Duodenal mucosa (tissue), 2 donors: Measurements from ENCODE around the gene USP7.

ENCODE experiments used
- H3K27ac ChIP-seq: one replicate; pipeline ENCODE4 v1.7.0; 2013; ENCODE audit warnings: low read depth, low read length
- H3K27me3 ChIP-seq, 2 donors: one replicate each; pipeline ENCODE4 v1.7.0; 2013; ENCODE audit warnings: low read length in 2 of 2, control low read depth in 1 of 2; ENCODE audit not compliant: insufficient read depth in 2 of 2, control insufficient read depth in 1 of 2
- H3K36me3 ChIP-seq, 2 donors: one replicate each; pipeline ENCODE4 v1.7.0; 2013; ENCODE audit warnings: low read length in 2 of 2, control low read depth in 1 of 2; ENCODE audit not compliant: insufficient read depth in 2 of 2, control insufficient read depth in 1 of 2
- H3K4me1 ChIP-seq, 2 donors: one replicate each; pipeline ENCODE4 v1.7.0; 2013; ENCODE audit warnings: low read length in 2 of 2, control low read depth in 1 of 2; ENCODE audit not compliant: insufficient read depth in 2 of 2, control insufficient read depth in 1 of 2
- H3K4me3 ChIP-seq, 2 donors: one replicate each; pipeline ENCODE4 v1.7.0; 2013; ENCODE audit warnings: low read length in 2 of 2, low read depth in 1 of 2
- H3K9ac ChIP-seq, 2 donors: one replicate each; pipeline ENCODE4 v1.7.0; 2013; ENCODE audit warnings: low read length in 2 of 2, low read depth in 1 of 2
- H3K9me3 ChIP-seq, 2 donors: one replicate each; pipeline ENCODE4 v1.7.0; 2013; ENCODE audit warnings: low read length in 2 of 2, control low read depth in 1 of 2; ENCODE audit not compliant: control insufficient read depth in 1 of 2

USP7 gene

GRCh38 chr16:8893426-8893825 is 70.3 kb downstream of the USP7 start:
- Histone ChIP-seq H3K9ac (no peak overlapping the region), H3K27ac (no peak overlapping the region), H3K36me3 (peaks cover 67 to 89% of the 10 kb centered on the region in 2 donors), H3K27me3 (no peaks in the 10 kb centered on the region), H3K9me3 (no peaks in the 10 kb centered on the region), H3K4me1 (peaks cover 6 to 8% of the 10 kb centered on the region in 2 donors), H3K4me3 (no peak overlapping the region)

- H3K27ac ChIP-seq = no peak overlapping the region
- peaks cover 6 to 8% of the 10 kb centered on the region in 2 donors for H3K4me1 ChIP-seq
- no peaks in the 10 kb centered on the region for H3K9me3 ChIP-seq
- H3K36me3 ChIP-seq = peaks cover 61 to 83% of the 10 kb centered on the region in 2 donors
- no peak overlapping the region for H3K4me3 ChIP-seq
- no peaks in the 10 kb centered on the region for H3K27me3 ChIP-seq
- H3K9ac ChIP-seq = no peak overlapping the region
These were observed 71.6 kb downstream of the USP7 start for GRCh38 chr16:8892101-8892575.

GRCh38 chr16:8890549-8890921 is 73.2 kb downstream of the USP7 start:
- Histone ChIP-seq H3K4me3 (no peak overlapping the region), H3K27me3 (no peaks in the 10 kb centered on the region), H3K36me3 (peaks cover 51 to 68% of the 10 kb centered on the region in 2 donors), H3K9ac (no peak overlapping the region), H3K9me3 (no peaks in the 10 kb centered on the region), H3K27ac (no peak overlapping the region), H3K4me1 (peaks cover 18 to 20% of the 10 kb centered on the region in 2 donors)

- Histone ChIP-seq H3K27me3 (no peaks in the 10 kb centered on the region), H3K9me3 (no peaks in the 10 kb centered on the region), H3K27ac (no peak overlapping the region), H3K4me3 (no peak overlapping the region), H3K36me3 (peaks cover 46 to 63% of the 10 kb centered on the region in 2 donors), H3K4me1 (peaks cover 23 to 25% of the 10 kb centered on the region in 2 donors), H3K9ac (no peak overlapping the region)
These were observed 73.7 kb downstream of the USP7 start for GRCh38 chr16:8889893-8890548.

GRCh38 chr16:8888951-8889892 is 74.5 kb downstream of the USP7 start:
- Histone ChIP-seq H3K9me3 (no peaks in the 10 kb centered on the region), H3K36me3 (peaks cover 38 to 55% of the 10 kb centered on the region in 2 donors), H3K4me3 (no peak overlapping the region), H3K27me3 (no peaks in the 10 kb centered on the region), H3K4me1 (peaks cover 26 to 33% of the 10 kb centered on the region in 2 donors), H3K9ac (no peak overlapping the region), H3K27ac (no peak overlapping the region)

- Histone ChIP-seq H3K9me3 (no peaks in the 10 kb centered on the region), H3K9ac (no peak overlapping the region), H3K27ac (no peak overlapping the region), H3K36me3 (peaks cover 29 to 43% of the 10 kb centered on the region in 2 donors), H3K4me1 (peaks cover 26 to 37% of the 10 kb centered on the region in 2 donors), H3K4me3 (no peak overlapping the region), H3K27me3 (no peaks in the 10 kb centered on the region)
These were observed 75.7 kb downstream of the USP7 start for GRCh38 chr16:8887952-8888560.

- no peak overlapping the region for H3K9ac ChIP-seq
- no peak overlapping the region for H3K4me3 ChIP-seq
- no peaks in the 10 kb centered on the region for H3K9me3 ChIP-seq
- H3K36me3 ChIP-seq = peaks cover 29 to 38% of the 10 kb centered on the region in 2 donors
- H3K27me3 ChIP-seq = no peaks in the 10 kb centered on the region
- H3K4me1 ChIP-seq = peaks cover 26 to 37% of the 10 kb centered on the region in 2 donors
- H3K27ac ChIP-seq = no peak overlapping the region
These were observed 76.3 kb downstream of the USP7 start for GRCh38 chr16:8887431-8887765.

- H3K4me3 ChIP-seq = no peak overlapping the region
- H3K36me3 ChIP-seq = peaks cover 23 to 32% of the 10 kb centered on the region in 2 donors
- no peak overlapping the region for H3K9ac ChIP-seq
- no peak overlapping the region for H3K27ac ChIP-seq
- no peaks in the 10 kb centered on the region for H3K27me3 ChIP-seq
- peaks cover 26 to 37% of the 10 kb centered on the region in 2 donors for H3K4me1 ChIP-seq
- H3K9me3 ChIP-seq = no peaks in the 10 kb centered on the region
These were observed 76.9 kb downstream of the USP7 start for GRCh38 chr16:8886593-8887430.

GRCh38 chr16:8885674-8886592 is 77.8 kb downstream of the USP7 start:
- H3K4me3 ChIP-seq = no peak overlapping the region
- no peaks in the 10 kb centered on the region for H3K27me3 ChIP-seq
- no peak overlapping the region for H3K9ac ChIP-seq
- no peak overlapping the region for H3K27ac ChIP-seq
- no peaks in the 10 kb centered on the region for H3K9me3 ChIP-seq
- peaks cover 26 to 37% of the 10 kb centered on the region in 2 donors for H3K4me1 ChIP-seq
- H3K36me3 ChIP-seq = peaks cover 15 to 24% of the 10 kb centered on the region in 2 donors
